ENCODE measurements around the gene MAP3K9.

DNA sequence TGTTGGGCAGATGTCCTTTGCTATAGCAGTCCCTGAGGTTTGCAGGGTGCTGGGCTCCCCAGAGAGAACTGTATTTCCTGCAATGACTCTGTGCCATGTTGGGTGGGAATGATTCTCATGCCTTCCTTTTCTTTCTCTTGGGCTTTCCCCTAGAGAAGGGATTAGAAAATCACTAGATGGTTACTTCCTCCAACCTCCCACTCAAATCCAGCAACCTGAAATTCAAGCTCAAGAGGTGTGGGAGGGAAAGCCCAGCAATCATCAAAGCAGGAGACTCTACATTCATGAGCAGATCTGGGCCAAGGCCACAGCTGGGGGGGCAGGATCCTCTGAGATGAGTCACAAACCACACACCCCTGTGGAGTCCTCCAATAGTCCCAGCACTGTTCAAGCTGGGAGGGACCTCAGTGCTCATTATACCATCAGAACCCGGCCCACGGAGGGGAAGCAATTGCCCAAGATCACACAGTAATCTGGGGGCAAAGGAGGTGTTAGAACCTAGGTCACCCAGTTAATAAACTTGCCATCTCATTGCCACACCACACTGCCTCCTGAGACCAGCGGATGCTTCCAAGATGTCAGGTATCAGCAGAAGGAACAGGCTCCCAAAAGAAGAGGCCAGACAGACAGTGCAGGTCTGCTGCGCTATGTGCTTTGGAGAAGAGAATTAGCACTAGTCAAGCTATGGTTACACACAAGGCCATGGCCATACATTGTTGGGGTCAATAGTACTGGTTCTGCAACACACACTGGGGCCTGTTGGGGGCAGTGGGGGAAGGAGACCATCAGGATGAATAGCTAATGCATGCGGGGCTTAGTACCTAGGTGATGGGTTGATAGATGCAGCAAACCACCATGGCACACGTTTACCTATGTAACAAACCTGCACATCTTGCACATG lies 101.9 kb downstream of the MAP3K9 start:
- TF ChIP-seq, protein P1, sequence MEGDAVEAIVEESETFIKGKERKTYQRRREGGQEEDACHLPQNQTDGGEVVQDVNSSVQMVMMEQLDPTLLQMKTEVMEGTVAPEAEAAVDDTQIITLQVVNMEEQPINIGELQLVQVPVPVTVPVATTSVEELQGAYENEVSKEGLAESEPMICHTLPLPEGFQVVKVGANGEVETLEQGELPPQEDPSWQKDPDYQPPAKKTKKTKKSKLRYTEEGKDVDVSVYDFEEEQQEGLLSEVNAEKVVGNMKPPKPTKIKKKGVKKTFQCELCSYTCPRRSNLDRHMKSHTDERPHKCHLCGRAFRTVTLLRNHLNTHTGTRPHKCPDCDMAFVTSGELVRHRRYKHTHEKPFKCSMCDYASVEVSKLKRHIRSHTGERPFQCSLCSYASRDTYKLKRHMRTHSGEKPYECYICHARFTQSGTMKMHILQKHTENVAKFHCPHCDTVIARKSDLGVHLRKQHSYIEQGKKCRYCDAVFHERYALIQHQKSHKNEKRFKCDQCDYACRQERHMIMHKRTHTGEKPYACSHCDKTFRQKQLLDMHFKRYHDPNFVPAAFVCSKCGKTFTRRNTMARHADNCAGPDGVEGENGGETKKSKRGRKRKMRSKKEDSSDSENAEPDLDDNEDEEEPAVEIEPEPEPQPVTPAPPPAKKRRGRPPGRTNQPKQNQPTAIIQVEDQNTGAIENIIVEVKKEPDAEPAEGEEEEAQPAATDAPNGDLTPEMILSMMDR (conservative IDR thresholded peaks at IDR 0.05; ENCODE audit: low read length): no peak
- TF ChIP-seq EZH2phosphoT487 (IDR thresholded peaks at IDR 0.05; ENCODE audit: borderline replicate concordance, low read depth, low read length): no peak

Data from OCI-LY7 (cell line).